HG02759 (cell line): ENCODE results near the gene PALD1.
"Not testable (repeated sequence)": the region's sequence is repeated elsewhere in the genome, so short reads cannot be mapped to it uniquely, and the experiment has no call there.

Source experiments
- ATAC-seq: cut with Tn5 transposase; IDR thresholded peaks from one replicate; pipeline ENCODE4 v1.9.1; 2021; ENCODE audit warnings: mild to moderate bottlenecking, moderate library complexity; ENCODE audit not compliant: unreplicated experiment

Gene PALD1

DNA sequence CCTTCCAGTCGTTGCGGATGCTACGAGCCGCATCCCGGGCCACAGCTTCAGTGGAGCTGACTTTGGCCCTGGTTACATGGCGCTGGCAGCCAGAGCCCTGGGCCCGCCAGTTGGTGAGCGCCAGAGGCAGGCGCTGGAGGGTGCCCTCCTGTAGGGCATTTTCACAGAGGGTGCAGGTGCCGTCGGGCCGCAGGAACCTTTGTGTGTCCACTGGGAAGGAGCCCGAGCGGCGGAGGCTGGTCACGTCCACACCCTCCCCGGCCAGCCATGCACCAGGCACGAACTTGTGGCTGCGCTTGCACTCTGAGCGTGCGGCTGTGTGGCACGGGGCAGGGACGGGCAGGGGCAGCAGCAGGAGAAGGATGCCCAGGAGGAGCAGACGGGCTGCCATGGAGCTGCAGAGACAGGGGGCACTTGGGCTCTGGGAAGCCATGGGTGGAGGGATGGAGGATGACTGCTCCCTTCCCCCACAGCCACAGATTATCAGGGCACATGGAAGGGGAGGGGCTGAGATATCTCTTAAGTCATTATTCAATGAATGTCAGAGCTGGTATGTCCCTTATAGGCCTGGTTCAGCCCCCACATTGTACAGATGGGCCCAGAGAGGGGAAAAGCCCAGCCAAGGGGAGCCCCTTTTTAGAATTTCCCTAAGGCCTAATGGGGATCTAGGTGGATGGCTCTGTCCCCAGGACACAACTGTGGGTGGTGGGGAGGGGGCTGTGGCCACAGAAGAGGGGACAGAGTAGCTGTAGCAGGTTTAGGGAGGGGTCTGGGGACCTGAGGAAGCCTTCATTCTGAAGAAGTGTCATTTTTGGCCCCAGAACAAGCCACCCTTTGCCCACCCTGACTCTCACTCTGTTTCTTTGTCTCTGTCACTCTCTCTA lies 122.2 kb downstream of the PALD1 start:
- ATAC-seq, result no peak

DNA sequence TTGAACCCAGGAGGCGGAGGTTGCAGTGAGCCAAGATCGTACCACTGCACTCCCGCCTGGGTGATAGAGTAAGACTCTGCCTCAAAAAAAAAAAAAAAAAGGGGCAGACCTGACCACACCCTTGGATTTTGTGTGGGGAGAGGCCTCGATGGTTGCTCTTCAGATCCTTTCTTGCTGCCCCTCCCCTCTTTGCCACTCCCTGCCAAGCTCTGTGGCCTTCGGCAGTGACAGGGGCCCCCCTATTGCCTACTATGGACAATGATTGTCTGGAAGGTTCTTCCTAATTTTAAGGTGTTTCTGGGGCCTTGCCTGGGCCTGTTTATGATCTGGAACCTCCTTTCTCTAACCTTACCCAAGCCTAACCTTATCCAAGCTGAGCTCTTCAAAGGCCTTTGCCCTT lies 123.2 kb downstream of the PALD1 start:
- ATAC-seq, result no peak

DNA sequence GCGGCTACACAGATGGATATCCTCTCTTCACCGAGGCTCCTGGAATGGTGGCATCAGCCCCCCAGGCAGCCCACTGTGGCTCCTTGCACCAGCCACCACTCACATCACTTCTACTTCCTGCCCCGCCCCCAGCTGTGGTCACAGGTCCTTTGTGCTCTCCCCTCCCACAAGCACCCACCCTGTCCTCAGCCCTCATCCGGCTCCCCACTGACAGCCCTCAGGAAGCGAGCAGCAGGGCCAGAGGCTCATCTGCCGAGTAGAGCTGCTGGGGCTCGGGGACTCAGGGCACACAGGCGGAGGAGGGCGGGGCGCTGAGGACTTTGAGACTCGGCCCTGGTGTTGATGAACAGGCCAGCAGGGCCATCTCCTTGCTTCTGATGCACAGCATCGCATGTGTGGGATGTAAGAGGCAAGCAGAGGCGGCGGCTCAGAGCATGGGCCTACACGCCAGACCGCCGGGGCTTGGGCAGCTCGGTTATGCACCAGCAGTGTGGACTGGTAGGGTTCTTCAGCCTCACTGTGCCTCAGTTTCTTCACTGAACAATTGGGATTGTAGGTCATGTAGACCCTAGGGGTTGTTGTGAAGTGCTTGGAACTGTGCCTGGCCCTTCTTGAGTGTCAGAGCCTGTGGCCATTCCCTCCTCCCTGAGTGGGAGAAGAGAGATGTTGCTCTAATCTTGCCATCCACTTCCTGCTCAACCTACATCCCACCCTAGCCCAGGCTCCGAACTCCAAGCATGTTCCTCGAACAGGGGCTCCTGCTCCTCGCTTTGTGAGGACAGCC lies 124.3 kb downstream of the PALD1 start, which contains the start of gene PRF1:
TSS of gene PRF1 (minus strand) at position 77 of the 784 bp plus-strand sequence. CDS start 1,839 bp downstream, outside the sequence.
- no peak for ATAC-seq

DNA sequence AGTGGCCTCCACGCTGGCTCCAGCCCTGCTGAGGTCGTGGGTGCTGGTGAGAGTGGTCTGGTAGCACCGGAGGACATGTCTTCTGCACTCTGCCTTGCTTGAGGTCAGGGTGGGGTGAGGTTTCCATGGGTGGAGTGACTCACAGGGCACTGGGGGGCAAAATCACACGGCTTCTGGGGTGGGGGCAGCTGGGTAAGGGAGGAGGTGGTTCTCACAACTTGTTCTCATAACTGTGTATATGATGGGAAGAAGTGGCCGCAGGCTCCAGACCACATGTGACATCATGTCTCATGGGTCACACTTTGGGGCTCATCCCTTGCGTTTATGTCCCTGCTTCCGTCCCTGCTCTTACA lies 124.9 kb downstream of the PALD1 start:
- ATAC-seq, result no peak

DNA sequence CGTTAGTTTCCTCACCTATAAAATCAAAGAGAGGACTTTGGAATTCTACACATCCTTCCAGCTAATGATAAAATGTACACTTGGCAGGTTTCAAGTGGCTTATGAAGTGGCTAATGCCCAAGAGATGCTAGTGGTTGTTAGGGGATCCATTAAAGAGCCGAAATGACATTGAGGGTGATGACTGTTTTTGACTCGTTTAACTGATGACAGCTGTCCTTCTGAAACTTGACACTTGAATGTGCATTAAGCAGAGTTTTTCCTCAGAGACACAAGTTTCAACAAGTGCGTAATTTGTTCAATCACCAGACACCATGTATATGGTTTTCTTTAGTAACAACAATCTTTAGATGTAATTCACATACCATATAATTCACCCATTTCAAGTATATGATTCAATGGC lies 125.5 kb downstream of the PALD1 start:
- no peak for ATAC-seq

- no peak for ATAC-seq
Measured at GRCh38 chr10:70605161-70605560, 126.6 kb downstream of the PALD1 start.

- ATAC-seq, result no peak
Measured at GRCh38 chr10:70607936-70608335, 129.4 kb downstream of the PALD1 start.

- no peak for ATAC-seq
Measured at GRCh38 chr10:70613941-70614340, 135.4 kb downstream of the PALD1 start.

GRCh38 chr10:70614364-70614763 lies 135.8 kb downstream of the PALD1 start:
- ATAC-seq, result not testable (repeated sequence)

- no peak for ATAC-seq
Measured at GRCh38 chr10:70615211-70615610, 136.6 kb downstream of the PALD1 start.

DNA sequence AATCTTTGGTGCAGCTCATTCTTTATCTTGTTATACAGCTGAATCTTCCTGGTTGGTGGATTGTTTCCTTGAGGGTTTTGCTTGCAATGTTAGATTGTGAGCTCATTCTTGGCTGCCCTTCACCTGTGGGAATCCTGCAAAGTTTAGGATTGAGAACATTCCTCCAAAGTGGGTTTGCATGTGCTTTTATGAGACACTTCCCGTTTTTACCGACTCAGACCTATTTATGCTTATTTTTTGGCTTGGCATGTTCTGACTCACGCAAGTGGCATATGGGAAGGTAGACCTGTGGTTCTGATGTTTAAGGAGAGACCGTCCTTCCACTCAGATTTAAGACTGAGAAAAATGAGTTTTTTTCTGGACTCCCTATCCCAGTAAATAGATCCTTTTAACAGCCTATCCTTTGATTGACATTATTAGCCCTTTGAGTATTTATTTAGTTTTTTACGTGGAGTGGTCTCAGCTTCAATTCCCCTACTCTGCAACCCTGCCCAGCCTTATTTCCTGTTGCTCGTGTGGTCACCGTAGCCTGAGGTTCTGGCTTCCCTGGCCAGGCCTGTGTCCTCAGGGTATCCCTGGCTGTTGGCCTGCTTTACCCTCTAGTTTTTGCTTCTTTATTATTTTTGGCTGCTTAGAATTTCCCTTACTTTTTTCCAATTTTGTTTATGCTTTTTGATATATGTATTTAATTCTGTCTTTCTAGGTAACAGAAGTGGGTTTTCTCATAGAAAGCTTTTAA lies 137.4 kb downstream of the PALD1 start:
- no peak for ATAC-seq

GRCh38 chr10:70616761-70617160 lies 138.2 kb downstream of the PALD1 start:
- no peak for ATAC-seq
